Measurements from ENCODE around the gene RNF220. TPM values are rescaled to one million over a fixed set of nuclear protein-coding genes. Genes with fewer than 3 reads are reported as not detected.
A peak's percentile ranks its signal among the peaks of the same experiment; 100 is the strongest.
"Not testable (repeated sequence)": the region's sequence is repeated elsewhere in the genome, so short reads cannot be mapped to it uniquely, and the experiment has no call there.

Gene RNF220
- total RNA-seq, 1 donor from 2014 or later: 58.4 TPM

DNA sequence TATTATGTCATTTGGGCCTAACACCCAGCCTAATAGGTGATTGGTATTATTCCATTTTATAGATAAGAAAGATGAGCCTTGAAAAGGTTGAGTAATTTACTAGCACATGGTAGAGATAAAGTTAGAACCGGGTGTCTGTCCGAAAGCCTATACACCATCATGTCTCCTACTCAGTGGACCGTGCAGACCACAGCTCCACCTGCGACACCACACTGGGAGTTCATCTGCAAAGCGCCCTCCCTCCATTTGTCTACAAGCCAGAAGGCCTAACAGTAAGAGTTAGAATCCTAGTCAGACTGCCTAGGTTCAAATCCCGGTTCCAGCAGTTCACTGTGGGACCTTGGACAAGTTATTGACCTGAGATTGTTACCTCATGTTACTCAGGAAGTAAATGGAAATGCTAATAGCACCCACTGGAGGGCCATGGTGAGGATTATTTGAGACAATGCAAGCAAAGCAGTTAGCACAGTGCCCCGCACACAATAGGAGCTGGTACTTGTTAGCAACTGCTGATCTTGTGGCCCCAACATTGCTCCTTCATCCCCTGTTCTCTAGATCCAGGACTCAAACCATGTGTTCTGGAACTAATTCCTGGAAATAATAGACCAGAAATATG lies 289.9 kb downstream of the RNF220 start:
- H3K36me3 Mint-ChIP-seq (ENCODE audit: low read depth): peaks cover 4% of the 10 kb centered on the region
- peaks cover 3% of the 10 kb centered on the region for H3K27me3 Mint-ChIP-seq (ENCODE audit: low read depth)
- no peak overlapping the region for H3K4me3 Mint-ChIP-seq (ENCODE audit: unreplicated experiment)
- DNase-seq (ENCODE audit: low spot score): no peak
- TF ChIP-seq CTCF (IDR thresholded peaks at IDR 0.05): no peak
- H3K27ac Mint-ChIP-seq (ENCODE audit: unreplicated experiment): no peak overlapping the region
- H3K9me3 Mint-ChIP-seq (ENCODE audit: low read depth): no peaks in the 10 kb centered on the region
- no peaks in the 10 kb centered on the region for H3K4me1 Mint-ChIP-seq (ENCODE audit: low read depth)

DNA sequence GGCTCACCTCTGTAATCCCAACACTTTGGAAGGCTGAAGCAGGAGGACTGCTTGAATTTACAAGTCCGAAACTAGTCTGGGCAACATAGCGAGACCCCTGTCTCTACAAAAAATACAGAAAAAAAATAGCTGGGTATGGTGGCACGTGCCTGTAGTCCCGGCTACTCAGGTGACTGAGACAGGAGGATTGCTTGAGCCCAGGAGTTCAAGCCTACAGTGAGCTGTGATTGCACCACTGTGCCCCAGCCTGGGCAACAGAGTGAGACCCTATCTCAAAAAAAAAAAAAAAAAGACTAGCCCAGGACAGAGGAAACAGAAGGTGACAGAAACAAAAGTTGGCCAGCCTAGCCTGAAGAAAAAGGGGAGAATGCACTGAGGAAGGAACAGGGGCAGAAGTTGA lies 290.6 kb downstream of the RNF220 start:
- Mint-ChIP-seq H3K4me3 (ENCODE audit: unreplicated experiment) (no peak overlapping the region), H3K36me3 (ENCODE audit: low read depth) (peaks cover 4% of the 10 kb centered on the region), H3K27me3 (ENCODE audit: low read depth) (peaks cover 3% of the 10 kb centered on the region), H3K27ac (ENCODE audit: unreplicated experiment) (no peak overlapping the region), H3K9me3 (ENCODE audit: low read depth) (no peaks in the 10 kb centered on the region), H3K4me1 (ENCODE audit: low read depth) (no peaks in the 10 kb centered on the region)
- DNase-seq (ENCODE audit: low spot score): no peak
- no peak for TF ChIP-seq CTCF (IDR thresholded peaks at IDR 0.05)

DNA sequence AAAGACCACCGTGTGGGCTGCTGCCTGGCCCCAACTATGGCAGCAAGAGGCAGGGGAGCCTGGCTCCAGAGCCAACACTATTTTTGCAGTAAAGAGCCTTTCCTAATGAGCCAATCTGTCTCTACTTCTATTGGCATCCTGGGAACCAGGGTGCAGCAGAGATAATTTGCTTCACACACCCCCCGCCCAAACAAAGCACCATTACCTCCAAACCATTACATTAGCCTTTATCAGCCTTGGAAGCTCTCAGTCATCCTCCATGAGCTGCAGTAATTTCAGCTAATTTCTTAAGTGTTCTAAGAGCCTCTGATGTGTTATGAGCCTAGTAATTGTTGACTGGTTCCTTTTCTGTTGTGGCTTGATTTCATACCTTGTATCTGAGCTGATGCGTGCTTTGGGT lies 291.0 kb downstream of the RNF220 start:
- H3K9me3 Mint-ChIP-seq (ENCODE audit: low read depth): no peaks in the 10 kb centered on the region
- no peak overlapping the region for H3K27ac Mint-ChIP-seq (ENCODE audit: unreplicated experiment)
- no peak for TF ChIP-seq CTCF (IDR thresholded peaks at IDR 0.05)
- H3K27me3 Mint-ChIP-seq (ENCODE audit: low read depth): peaks cover 3% of the 10 kb centered on the region
- peaks cover 4% of the 10 kb centered on the region for H3K36me3 Mint-ChIP-seq (ENCODE audit: low read depth)
- DNase-seq (ENCODE audit: low spot score): peak; percentile 24
- no peak overlapping the region for H3K4me3 Mint-ChIP-seq (ENCODE audit: unreplicated experiment)
- no peaks in the 10 kb centered on the region for H3K4me1 Mint-ChIP-seq (ENCODE audit: low read depth)

GRCh38 chr1:44696789-44697345 lies 291.8 kb downstream of the RNF220 start:
- Mint-ChIP-seq H3K27ac (ENCODE audit: unreplicated experiment) (no peak overlapping the region), H3K4me3 (ENCODE audit: unreplicated experiment) (no peak overlapping the region), H3K9me3 (ENCODE audit: low read depth) (no peaks in the 10 kb centered on the region), H3K27me3 (ENCODE audit: low read depth) (no peaks in the 10 kb centered on the region), H3K4me1 (ENCODE audit: low read depth) (no peaks in the 10 kb centered on the region), H3K36me3 (ENCODE audit: low read depth) (no peaks in the 10 kb centered on the region)
- TF ChIP-seq CTCF (IDR thresholded peaks at IDR 0.05): no peak
- no peak for DNase-seq (ENCODE audit: low spot score)

- Mint-ChIP-seq H3K27me3 (ENCODE audit: low read depth) (no peaks in the 10 kb centered on the region), H3K27ac (ENCODE audit: unreplicated experiment) (no peak overlapping the region), H3K4me1 (ENCODE audit: low read depth) (no peaks in the 10 kb centered on the region), H3K36me3 (ENCODE audit: low read depth) (no peaks in the 10 kb centered on the region), H3K4me3 (ENCODE audit: unreplicated experiment) (no peak overlapping the region), H3K9me3 (ENCODE audit: low read depth) (no peaks in the 10 kb centered on the region)
- TF ChIP-seq CTCF (IDR thresholded peaks at IDR 0.05): no peak
- no peak for DNase-seq (ENCODE audit: low spot score)
Observed at GRCh38 chr1:44698138-44698537, 293.1 kb downstream of the RNF220 start.

- not testable (repeated sequence) for H3K9me3 Mint-ChIP-seq (ENCODE audit: low read depth); H3K36me3 Mint-ChIP-seq (ENCODE audit: low read depth); H3K4me3 Mint-ChIP-seq (ENCODE audit: unreplicated experiment); H3K27ac Mint-ChIP-seq (ENCODE audit: unreplicated experiment); H3K27me3 Mint-ChIP-seq (ENCODE audit: low read depth); DNase-seq (ENCODE audit: low spot score); H3K4me1 Mint-ChIP-seq (ENCODE audit: low read depth)
Observed at GRCh38 chr1:44699375-44699774, 294.3 kb downstream of the RNF220 start.

Data from chondrocyte (in vitro differentiated cells).